HL-60 (cell line): ENCODE measurements around the gene FNDC3B.
A peak's percentile ranks its signal among the peaks of the same experiment; 100 is the strongest.
"Not testable (repeated sequence)": the region's sequence is repeated elsewhere in the genome, so short reads cannot be mapped to it uniquely, and the experiment has no call there.

ENCODE experiments used
- CTCF ChIP-seq: IDR thresholded peaks from one replicate; pipeline ENCODE4 v1.5.1; 2011; ENCODE audit warnings: low read length, control low read depth, inconsistent platforms; ENCODE audit not compliant: insufficient read depth
- GABPA ChIP-seq: IDR thresholded peaks from 2 replicates; pipeline ENCODE4 v1.6.1; 2012; ENCODE audit warnings: low read depth
- POLR2AphosphoS5 ChIP-seq: IDR thresholded peaks from 2 replicates; pipeline ENCODE4 v1.6.1; 2012; ENCODE audit warnings: low read depth
- SPI1 ChIP-seq: IDR thresholded peaks from 2 replicates; pipeline ENCODE4 v1.6.1; 2012; ENCODE audit warnings: low read depth, mild to moderate bottlenecking, borderline replicate concordance
- TF ChIP-seq, protein P1 (sequence below): IDR thresholded peaks from 2 replicates; pipeline ENCODE4 v1.6.1; 2012; ENCODE audit warnings: low read depth; ENCODE audit not compliant: insufficient replicate concordance

DNA sequence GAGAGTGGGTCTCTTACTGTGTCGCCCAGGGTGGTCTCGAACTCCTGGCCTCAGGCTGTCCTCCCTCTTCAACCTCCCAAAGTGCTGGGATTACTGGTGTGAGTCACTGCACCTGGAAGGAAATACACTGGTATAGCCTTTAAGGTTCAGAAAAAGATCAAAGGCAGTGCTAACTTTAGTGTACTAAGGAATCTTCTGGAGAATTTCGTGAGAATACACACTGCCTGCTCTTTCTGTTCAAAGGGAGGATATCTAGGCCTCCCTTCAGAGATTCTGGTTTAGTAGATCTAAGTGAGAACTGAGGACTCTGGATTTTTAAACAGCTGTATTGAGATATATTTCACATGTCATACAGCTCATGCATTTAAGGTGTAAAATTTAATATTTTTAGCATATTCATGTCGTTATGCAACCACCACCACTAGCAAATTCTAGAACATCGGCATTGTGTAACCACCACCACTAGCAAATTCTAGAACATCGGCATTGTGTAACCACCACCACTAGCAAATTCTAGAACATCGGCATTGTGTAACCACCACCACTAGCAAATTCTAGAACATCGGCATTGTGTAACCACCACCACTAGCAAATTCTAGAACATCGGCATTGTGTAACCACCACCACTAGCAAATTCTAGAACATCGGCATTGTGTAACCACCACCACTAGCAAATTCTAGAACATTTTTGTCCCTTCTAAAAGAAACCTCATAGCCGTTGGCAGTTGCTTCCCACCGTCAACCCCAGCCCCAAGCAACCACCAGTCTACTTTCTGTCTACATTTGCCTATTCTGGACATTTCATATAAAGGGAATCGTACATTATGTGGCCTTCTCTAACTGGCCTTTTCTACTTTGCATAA is 54.4 kb downstream of the FNDC3B start:
- not testable (repeated sequence) for TF ChIP-seq CTCF, GABPA, SPI1
- TF ChIP-seq, protein P1, sequence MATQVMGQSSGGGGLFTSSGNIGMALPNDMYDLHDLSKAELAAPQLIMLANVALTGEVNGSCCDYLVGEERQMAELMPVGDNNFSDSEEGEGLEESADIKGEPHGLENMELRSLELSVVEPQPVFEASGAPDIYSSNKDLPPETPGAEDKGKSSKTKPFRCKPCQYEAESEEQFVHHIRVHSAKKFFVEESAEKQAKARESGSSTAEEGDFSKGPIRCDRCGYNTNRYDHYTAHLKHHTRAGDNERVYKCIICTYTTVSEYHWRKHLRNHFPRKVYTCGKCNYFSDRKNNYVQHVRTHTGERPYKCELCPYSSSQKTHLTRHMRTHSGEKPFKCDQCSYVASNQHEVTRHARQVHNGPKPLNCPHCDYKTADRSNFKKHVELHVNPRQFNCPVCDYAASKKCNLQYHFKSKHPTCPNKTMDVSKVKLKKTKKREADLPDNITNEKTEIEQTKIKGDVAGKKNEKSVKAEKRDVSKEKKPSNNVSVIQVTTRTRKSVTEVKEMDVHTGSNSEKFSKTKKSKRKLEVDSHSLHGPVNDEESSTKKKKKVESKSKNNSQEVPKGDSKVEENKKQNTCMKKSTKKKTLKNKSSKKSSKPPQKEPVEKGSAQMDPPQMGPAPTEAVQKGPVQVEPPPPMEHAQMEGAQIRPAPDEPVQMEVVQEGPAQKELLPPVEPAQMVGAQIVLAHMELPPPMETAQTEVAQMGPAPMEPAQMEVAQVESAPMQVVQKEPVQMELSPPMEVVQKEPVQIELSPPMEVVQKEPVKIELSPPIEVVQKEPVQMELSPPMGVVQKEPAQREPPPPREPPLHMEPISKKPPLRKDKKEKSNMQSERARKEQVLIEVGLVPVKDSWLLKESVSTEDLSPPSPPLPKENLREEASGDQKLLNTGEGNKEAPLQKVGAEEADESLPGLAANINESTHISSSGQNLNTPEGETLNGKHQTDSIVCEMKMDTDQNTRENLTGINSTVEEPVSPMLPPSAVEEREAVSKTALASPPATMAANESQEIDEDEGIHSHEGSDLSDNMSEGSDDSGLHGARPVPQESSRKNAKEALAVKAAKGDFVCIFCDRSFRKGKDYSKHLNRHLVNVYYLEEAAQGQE: not testable (repeated sequence)
- 0 out of 2 replicates have a peak, but pooled peaks have one; percentile 18 for TF ChIP-seq POLR2AphosphoS5
